ENCODE results near the gene CCDC177. TPM values are rescaled to one million over a fixed set of nuclear protein-coding genes. Genes with fewer than 3 reads are reported as not detected.

The CCDC177 gene
- total RNA-seq, 3 donors from 2014 or later, result 0.29 to 0.33 TPM; not detected in 1

GRCh38 chr14:69538766-69539165 lies 35.9 kb downstream of the CCDC177 start:
- Histone ChIP-seq H3K36me3 (no peaks in the 10 kb centered on the region), H3K9me3 (no peaks in the 10 kb centered on the region), H3K4me3 (no peak overlapping the region), H3K27me3 (no peaks in the 10 kb centered on the region), H3K27ac (no peak overlapping the region), H3K4me1 (no peaks in the 10 kb centered on the region)
- intact Hi-C loops (cut with DNase I; ENCODE audit: low total_unique reads), result no loop called here
- no peak for DNase-seq (ENCODE audit: low spot score in 2 of 2)
- TF ChIP-seq POLR2A (IDR thresholded peaks at IDR 0.05) (no peak), POLR2AphosphoS5 (IDR thresholded peaks at IDR 0.05) (no peak), CTCF (IDR thresholded peaks at IDR 0.05) (no peak)

GRCh38 chr14:69537900-69538299 lies 36.8 kb downstream of the CCDC177 start:
- H3K4me1 ChIP-seq, result no peaks in the 10 kb centered on the region
- TF ChIP-seq POLR2AphosphoS5 (IDR thresholded peaks at IDR 0.05), result no peak
- TF ChIP-seq POLR2A (IDR thresholded peaks at IDR 0.05), result no peak
- intact Hi-C loops (cut with DNase I; ENCODE audit: low total_unique reads), result no loop called here
- H3K36me3 ChIP-seq, result no peaks in the 10 kb centered on the region
- H3K9me3 ChIP-seq, result no peaks in the 10 kb centered on the region
- H3K4me3 ChIP-seq, result no peak overlapping the region
- no peak for DNase-seq (ENCODE audit: low spot score in 2 of 2)
- no peak overlapping the region for H3K27ac ChIP-seq
- no peaks in the 10 kb centered on the region for H3K27me3 ChIP-seq

- Histone ChIP-seq H3K27me3 (no peaks in the 10 kb centered on the region), H3K36me3 (no peaks in the 10 kb centered on the region), H3K27ac (no peak overlapping the region), H3K4me3 (no peak overlapping the region), H3K9me3 (no peaks in the 10 kb centered on the region), H3K4me1 (no peaks in the 10 kb centered on the region)
- TF ChIP-seq POLR2A (IDR thresholded peaks at IDR 0.05), result no peak
- no peak for TF ChIP-seq POLR2AphosphoS5 (IDR thresholded peaks at IDR 0.05)
- no peak for TF ChIP-seq CTCF (IDR thresholded peaks at IDR 0.05)
- intact Hi-C loops (cut with DNase I; ENCODE audit: low total_unique reads), result no loop called here
- DNase-seq (ENCODE audit: low spot score in 2 of 2), result no peak
Measured at GRCh38 chr14:69536971-69537370, 37.7 kb downstream of the CCDC177 start.

GRCh38 chr14:69535230-69535848 lies 39.3 kb downstream of the CCDC177 start:
- Histone ChIP-seq H3K4me1 (no peaks in the 10 kb centered on the region), H3K9me3 (no peaks in the 10 kb centered on the region), H3K4me3 (no peak overlapping the region), H3K36me3 (no peaks in the 10 kb centered on the region), H3K27ac (no peak overlapping the region), H3K27me3 (no peaks in the 10 kb centered on the region)
- TF ChIP-seq CTCF (IDR thresholded peaks at IDR 0.05) (peak in 2 of 3 donors; percentile 33 to 51), POLR2A (IDR thresholded peaks at IDR 0.05) (no peak), POLR2AphosphoS5 (IDR thresholded peaks at IDR 0.05) (no peak)
- no peak for DNase-seq (ENCODE audit: low spot score in 2 of 2)
- intact Hi-C loops (cut with DNase I; ENCODE audit: low total_unique reads), result no loop called here

- H3K4me1 ChIP-seq, result no peaks in the 10 kb centered on the region
- H3K9me3 ChIP-seq, result no peaks in the 10 kb centered on the region
- intact Hi-C loops (cut with DNase I; ENCODE audit: low total_unique reads), result no loop called here
- no peak overlapping the region for H3K4me3 ChIP-seq
- no peak for TF ChIP-seq POLR2AphosphoS5 (IDR thresholded peaks at IDR 0.05)
- no peak for TF ChIP-seq POLR2A (IDR thresholded peaks at IDR 0.05)
- no peak for TF ChIP-seq CTCF (IDR thresholded peaks at IDR 0.05)
- H3K27me3 ChIP-seq, result no peaks in the 10 kb centered on the region
- DNase-seq (ENCODE audit: low spot score in 2 of 2), result no peak
- no peak overlapping the region for H3K27ac ChIP-seq
- no peaks in the 10 kb centered on the region for H3K36me3 ChIP-seq
Measured at GRCh38 chr14:69532561-69533340, 41.9 kb downstream of the CCDC177 start.

Data from breast epithelium (tissue), 4 donors.